Measurements from ENCODE around the gene ATP10D. TPM values are rescaled to one million over a fixed set of nuclear protein-coding genes. Genes with fewer than 3 reads are reported as not detected.
"Not testable (repeated sequence)": the region's sequence is repeated elsewhere in the genome, so short reads cannot be mapped to it uniquely, and the experiment has no call there.

Gene ATP10D
- total RNA-seq, 1 donor from 2014 or later = 49.0 TPM

DNA sequence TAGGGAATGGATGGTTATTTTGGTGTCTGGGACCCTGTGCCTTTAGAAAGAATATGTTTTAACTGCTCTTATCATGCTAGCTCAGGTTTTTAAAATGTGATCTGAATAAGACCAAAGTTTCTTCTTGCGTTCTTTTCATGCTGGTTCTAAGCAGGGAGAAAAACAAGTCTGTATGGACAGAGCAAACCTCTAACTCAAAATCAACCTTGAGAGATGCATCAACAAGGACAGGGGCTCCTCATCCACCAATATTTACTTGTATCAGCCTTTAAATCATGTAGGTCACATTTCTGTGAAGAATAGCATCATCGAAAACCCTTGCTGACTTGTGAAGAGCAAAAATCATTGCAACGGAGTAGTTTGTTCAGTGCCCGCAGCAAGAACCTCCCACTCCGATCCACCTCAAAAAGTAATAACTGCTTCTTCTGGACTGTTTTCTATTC, 1.2 kb downstream of the ATP10D start:
- H3K36me3 Mint-ChIP-seq (ENCODE audit: low read depth) = peaks cover 4% of the 10 kb centered on the region
- DNase-seq (ENCODE audit: low spot score) = no peak
- no peak for TF ChIP-seq CTCF (IDR thresholded peaks at IDR 0.05)
- H3K27me3 Mint-ChIP-seq (ENCODE audit: low read depth) = no peaks in the 10 kb centered on the region
- H3K9me3 Mint-ChIP-seq (ENCODE audit: low read depth) = peaks cover 2% of the 10 kb centered on the region
- H3K27ac Mint-ChIP-seq (ENCODE audit: unreplicated experiment) = peak overlapping the region; percentile 100
- H3K4me1 Mint-ChIP-seq (ENCODE audit: low read depth) = peaks cover 43% of the 10 kb centered on the region
- peak overlapping the region; percentile 97 for H3K4me3 Mint-ChIP-seq (ENCODE audit: unreplicated experiment)

DNA sequence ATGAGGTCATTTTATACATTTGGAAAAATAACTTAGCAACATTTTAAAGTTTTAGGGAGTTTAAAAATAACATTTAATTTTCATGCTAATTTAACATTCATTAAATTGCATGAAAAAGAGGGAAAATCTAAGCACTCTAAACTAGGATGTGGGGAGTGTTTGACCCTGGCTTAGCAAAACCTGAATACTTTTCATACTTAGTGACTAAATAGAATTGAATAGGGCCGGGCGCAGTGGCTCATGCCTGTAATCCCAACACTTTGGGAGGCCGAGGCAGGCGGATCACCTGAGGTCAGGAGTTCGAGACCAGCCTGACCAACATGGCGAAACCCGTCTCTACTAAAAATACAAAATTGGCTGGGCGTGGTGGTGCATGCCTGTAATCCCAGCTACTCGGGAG, 1.7 kb downstream of the ATP10D start:
- not testable (repeated sequence) for H3K9me3 Mint-ChIP-seq (ENCODE audit: low read depth); DNase-seq (ENCODE audit: low spot score); H3K27ac Mint-ChIP-seq (ENCODE audit: unreplicated experiment); H3K27me3 Mint-ChIP-seq (ENCODE audit: low read depth); H3K36me3 Mint-ChIP-seq (ENCODE audit: low read depth)
- Mint-ChIP-seq H3K4me3 (ENCODE audit: unreplicated experiment) (peak overlapping the region; percentile 97), H3K4me1 (ENCODE audit: low read depth) (peaks cover 46% of the 10 kb centered on the region)

GRCh38 chr4:47488706-47489105, 3.6 kb downstream of the ATP10D start:
- no peaks in the 10 kb centered on the region for H3K27me3 Mint-ChIP-seq (ENCODE audit: low read depth)
- H3K9me3 Mint-ChIP-seq (ENCODE audit: low read depth) = peaks cover 2% of the 10 kb centered on the region
- peaks cover 48% of the 10 kb centered on the region for H3K4me1 Mint-ChIP-seq (ENCODE audit: low read depth)
- no peak for TF ChIP-seq CTCF (IDR thresholded peaks at IDR 0.05)
- H3K4me3 Mint-ChIP-seq (ENCODE audit: unreplicated experiment) = no peak overlapping the region
- H3K27ac Mint-ChIP-seq (ENCODE audit: unreplicated experiment) = no peak overlapping the region
- no peak for DNase-seq (ENCODE audit: low spot score)
- peaks cover 9% of the 10 kb centered on the region for H3K36me3 Mint-ChIP-seq (ENCODE audit: low read depth)

- H3K27me3 Mint-ChIP-seq (ENCODE audit: low read depth) = no peaks in the 10 kb centered on the region
- no peak for DNase-seq (ENCODE audit: low spot score)
- no peak overlapping the region for H3K4me3 Mint-ChIP-seq (ENCODE audit: unreplicated experiment)
- H3K36me3 Mint-ChIP-seq (ENCODE audit: low read depth) = peaks cover 9% of the 10 kb centered on the region
- H3K9me3 Mint-ChIP-seq (ENCODE audit: low read depth) = peaks cover 2% of the 10 kb centered on the region
- TF ChIP-seq CTCF (IDR thresholded peaks at IDR 0.05) = peak; percentile 65
- H3K27ac Mint-ChIP-seq (ENCODE audit: unreplicated experiment) = no peak overlapping the region
- peaks cover 47% of the 10 kb centered on the region for H3K4me1 Mint-ChIP-seq (ENCODE audit: low read depth)
These were observed 5.5 kb downstream of the ATP10D start for GRCh38 chr4:47490550-47490949.

- H3K4me1 Mint-ChIP-seq (ENCODE audit: low read depth) = peaks cover 36% of the 10 kb centered on the region
These were observed 8.4 kb downstream of the ATP10D start for GRCh38 chr4:47493238-47494123.

More at GRCh38 chr4:47493238-47494123, 8.4 kb downstream of the ATP10D start:
- Mint-ChIP-seq H3K9me3 (ENCODE audit: low read depth) (peaks cover 2% of the 10 kb centered on the region), H3K27me3 (ENCODE audit: low read depth) (no peaks in the 10 kb centered on the region), H3K36me3 (ENCODE audit: low read depth) (peaks cover 10% of the 10 kb centered on the region), H3K4me3 (ENCODE audit: unreplicated experiment) (no peak overlapping the region), H3K27ac (ENCODE audit: unreplicated experiment) (no peak overlapping the region)
- TF ChIP-seq CTCF (IDR thresholded peaks at IDR 0.05) = no peak
- DNase-seq (ENCODE audit: low spot score) = no peak

All from chondrocyte (in vitro differentiated cells).